ENCODE data around the gene UNC93A.

GRCh38 chr6:167342879-167343610, 51.9 kb downstream of the UNC93A start:
- TF ChIP-seq POLR2A (IDR thresholded peaks at IDR 0.05; ENCODE audit: low read depth, low read length) (no peak), POLR2AphosphoS5 (IDR thresholded peaks at IDR 0.05; ENCODE audit: low read depth, low read length) (no peak), TAF1 (IDR thresholded peaks at IDR 0.05; ENCODE audit: borderline replicate concordance, low read depth, low read length) (no peak)
